ENCODE measurements around the gene UFSP1.

Gene UFSP1

GRCh38 chr7:100896732-100897608, 7.5 kb upstream of the UFSP1 start:
- H3K4me1 ChIP-seq (ENCODE audit: control insufficient read depth in 5 of 5, insufficient read depth in 5 of 5, low read length in 5 of 5), result peaks cover 0 to 32% (median 23%) of the 10 kb centered on the region in 5 donors
- no peaks in the 10 kb centered on the region for H3K36me3 ChIP-seq (ENCODE audit: control insufficient read depth in 5 of 5, insufficient read depth in 5 of 5, low read length in 5 of 5)
- H3K27me3 ChIP-seq (ENCODE audit: control insufficient read depth in 5 of 5, insufficient read depth in 4 of 5, low read length in 5 of 5), result peaks cover 13 to 52% (median 35%) of the 10 kb centered on the region in 5 donors
- no peak overlapping the region for H3K27ac ChIP-seq (ENCODE audit: low read depth, low read length)
- H3K9ac ChIP-seq (ENCODE audit: low read length in 5 of 5), result no peak overlapping the region
- no peaks in the 10 kb centered on the region for H3K9me3 ChIP-seq (ENCODE audit: control insufficient read depth in 5 of 5, low read length in 5 of 5)
- H3K4me3 ChIP-seq (ENCODE audit: low read depth in 1 of 5, low read length in 5 of 5), result peak overlapping the region in 3 of 5 donors; percentile 29 to 59 (median 57)

DNA sequence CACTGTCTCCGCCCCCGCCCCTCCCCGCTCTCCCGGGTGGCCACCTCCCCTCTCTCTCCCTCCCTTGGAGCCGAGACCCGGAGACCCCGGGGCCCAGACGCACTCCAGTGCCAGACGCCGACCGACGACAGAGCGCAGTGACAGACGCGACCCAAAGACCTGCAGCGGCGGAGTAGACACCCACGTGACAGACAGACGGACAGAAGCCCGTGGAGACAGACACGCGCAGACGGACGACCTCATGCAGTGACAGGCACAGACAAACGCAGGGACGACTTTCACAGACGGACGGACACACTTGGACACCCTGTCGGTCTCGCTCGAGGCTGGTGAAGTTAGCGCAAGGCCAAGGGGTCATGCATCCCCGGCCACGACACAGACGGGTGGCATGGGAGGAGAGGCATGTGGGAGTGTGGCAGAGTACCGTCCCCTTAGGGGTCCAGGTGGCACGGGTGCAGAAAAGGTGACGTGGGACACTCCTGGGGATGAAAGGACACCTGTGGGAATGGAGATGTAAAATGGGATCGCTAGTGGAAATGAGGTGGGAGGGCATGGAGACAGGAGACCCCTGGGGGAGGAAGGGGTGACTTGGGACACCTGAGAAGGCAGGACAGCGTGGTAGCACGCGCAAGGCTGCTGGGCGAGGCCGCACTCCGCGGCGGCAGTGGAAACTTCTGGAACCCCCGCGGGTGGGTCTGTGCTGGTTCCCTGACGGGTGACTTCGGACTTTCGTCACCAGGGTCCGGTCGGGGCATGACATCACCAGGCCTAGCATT, 6.6 kb upstream of the UFSP1 start:
- peaks cover 0 to 32% (median 25%) of the 10 kb centered on the region in 5 donors for H3K4me1 ChIP-seq (ENCODE audit: control insufficient read depth in 5 of 5, insufficient read depth in 5 of 5, low read length in 5 of 5)
- peak overlapping the region in 4 of 5 donors; percentile 7 to 59 (median 43) for H3K4me3 ChIP-seq (ENCODE audit: low read depth in 1 of 5, low read length in 5 of 5)
- H3K36me3 ChIP-seq (ENCODE audit: control insufficient read depth in 5 of 5, insufficient read depth in 5 of 5, low read length in 5 of 5), result no peaks in the 10 kb centered on the region
- no peak overlapping the region for H3K9ac ChIP-seq (ENCODE audit: low read length in 5 of 5)
- H3K27ac ChIP-seq (ENCODE audit: low read depth, low read length), result no peak overlapping the region
- H3K27me3 ChIP-seq (ENCODE audit: control insufficient read depth in 5 of 5, insufficient read depth in 4 of 5, low read length in 5 of 5), result peaks cover 13 to 51% (median 36%) of the 10 kb centered on the region in 5 donors
- no peaks in the 10 kb centered on the region for H3K9me3 ChIP-seq (ENCODE audit: control insufficient read depth in 5 of 5, low read length in 5 of 5)

GRCh38 chr7:100895701-100895955, 6.1 kb upstream of the UFSP1 start, which contains the start of gene ACHE:
TSS of gene ACHE (minus strand) at chr7:100895888. CDS start at chr7:100894232, 1,656 bp downstream.
- peaks cover 13 to 46% (median 35%) of the 10 kb centered on the region in 5 donors for H3K27me3 ChIP-seq (ENCODE audit: control insufficient read depth in 5 of 5, insufficient read depth in 4 of 5, low read length in 5 of 5)
- peaks cover 0 to 38% (median 30%) of the 10 kb centered on the region in 5 donors for H3K4me1 ChIP-seq (ENCODE audit: control insufficient read depth in 5 of 5, insufficient read depth in 5 of 5, low read length in 5 of 5)
- H3K36me3 ChIP-seq (ENCODE audit: control insufficient read depth in 5 of 5, insufficient read depth in 5 of 5, low read length in 5 of 5), result no peaks in the 10 kb centered on the region
- no peak within 1 kb of the TSS for H3K27ac ChIP-seq (ENCODE audit: low read depth, low read length)
- H3K4me3 ChIP-seq (ENCODE audit: low read depth in 1 of 5, low read length in 5 of 5), result peak within 1 kb of the TSS; percentile 22 to 59 (median 29)
- H3K9me3 ChIP-seq (ENCODE audit: control insufficient read depth in 5 of 5, low read length in 5 of 5), result no peaks in the 10 kb centered on the region
- H3K9ac ChIP-seq (ENCODE audit: low read length in 5 of 5), result no peak within 1 kb of the TSS

DNA sequence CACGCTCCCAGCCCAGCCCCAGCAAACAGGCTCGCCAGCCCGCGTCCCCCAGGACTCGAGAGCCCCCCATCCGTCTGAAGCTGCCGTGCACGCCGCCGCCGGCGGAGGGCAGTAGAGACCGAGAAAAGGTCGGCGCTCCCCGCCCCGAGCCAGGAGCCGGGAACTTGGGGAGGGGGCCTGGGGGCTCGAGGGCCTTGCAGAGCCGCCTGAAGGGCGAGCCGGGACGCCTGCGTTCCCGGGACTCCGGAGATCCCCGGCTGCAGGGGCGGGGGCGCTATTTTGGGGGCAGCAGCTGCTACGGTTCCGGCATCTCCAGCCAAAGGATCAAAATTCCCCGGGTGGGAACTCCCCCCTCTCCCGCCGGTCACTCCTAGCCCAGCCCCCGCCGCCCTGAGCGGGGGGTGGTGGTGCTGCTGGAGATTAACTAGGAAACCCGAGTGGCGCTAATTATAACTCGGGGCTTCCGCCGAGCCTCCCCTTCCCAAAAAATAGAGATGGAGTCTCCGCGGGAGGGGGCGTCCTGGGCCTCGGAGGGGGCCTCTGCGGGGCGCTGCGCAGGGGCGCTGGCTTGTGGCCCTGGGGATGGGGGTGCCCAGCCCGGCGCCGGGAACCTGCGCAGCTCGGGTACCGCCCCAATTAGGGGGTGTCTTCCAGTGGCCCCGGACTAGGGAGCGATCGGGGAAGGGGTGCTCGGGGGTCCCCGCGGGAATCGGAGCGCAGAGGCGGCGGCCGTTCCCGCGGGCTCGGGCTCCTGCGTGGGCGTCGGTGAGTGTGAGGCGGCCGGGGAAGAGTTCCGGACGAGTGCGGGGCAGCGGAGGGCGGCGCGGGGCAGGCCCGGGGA, 5.6 kb upstream of the UFSP1 start:
- H3K4me3 ChIP-seq (ENCODE audit: low read depth in 1 of 5, low read length in 5 of 5), result peak overlapping the region in 3 of 5 donors; percentile 22 to 51 (median 29)
- H3K36me3 ChIP-seq (ENCODE audit: control insufficient read depth in 5 of 5, insufficient read depth in 5 of 5, low read length in 5 of 5), result no peaks in the 10 kb centered on the region
- H3K27ac ChIP-seq (ENCODE audit: low read depth, low read length), result no peak overlapping the region
- no peaks in the 10 kb centered on the region for H3K9me3 ChIP-seq (ENCODE audit: control insufficient read depth in 5 of 5, low read length in 5 of 5)
- peaks cover 0 to 43% (median 36%) of the 10 kb centered on the region in 5 donors for H3K4me1 ChIP-seq (ENCODE audit: control insufficient read depth in 5 of 5, insufficient read depth in 5 of 5, low read length in 5 of 5)
- peaks cover 13 to 44% (median 35%) of the 10 kb centered on the region in 5 donors for H3K27me3 ChIP-seq (ENCODE audit: control insufficient read depth in 5 of 5, insufficient read depth in 4 of 5, low read length in 5 of 5)
- H3K9ac ChIP-seq (ENCODE audit: low read length in 5 of 5), result no peak overlapping the region

- peaks cover 0 to 49% (median 42%) of the 10 kb centered on the region in 5 donors for H3K4me1 ChIP-seq (ENCODE audit: control insufficient read depth in 5 of 5, insufficient read depth in 5 of 5, low read length in 5 of 5)
- no peaks in the 10 kb centered on the region for H3K36me3 ChIP-seq (ENCODE audit: control insufficient read depth in 5 of 5, insufficient read depth in 5 of 5, low read length in 5 of 5)
- H3K4me3 ChIP-seq (ENCODE audit: low read depth in 1 of 5, low read length in 5 of 5), result no peak overlapping the region
- H3K27ac ChIP-seq (ENCODE audit: low read depth, low read length), result no peak overlapping the region
- H3K9me3 ChIP-seq (ENCODE audit: control insufficient read depth in 5 of 5, low read length in 5 of 5), result no peaks in the 10 kb centered on the region
- H3K27me3 ChIP-seq (ENCODE audit: control insufficient read depth in 5 of 5, insufficient read depth in 4 of 5, low read length in 5 of 5), result peaks cover 13 to 44% (median 35%) of the 10 kb centered on the region in 5 donors
- no peak overlapping the region for H3K9ac ChIP-seq (ENCODE audit: low read length in 5 of 5)
Observed at GRCh38 chr7:100893910-100894721, 4.6 kb upstream of the UFSP1 start.

- Histone ChIP-seq H3K9ac (ENCODE audit: low read length in 5 of 5) (no peak overlapping the region), H3K27me3 (ENCODE audit: control insufficient read depth in 5 of 5, insufficient read depth in 4 of 5, low read length in 5 of 5) (peaks cover 13 to 44% (median 35%) of the 10 kb centered on the region in 5 donors), H3K27ac (ENCODE audit: low read depth, low read length) (no peak overlapping the region), H3K36me3 (ENCODE audit: control insufficient read depth in 5 of 5, insufficient read depth in 5 of 5, low read length in 5 of 5) (peaks cover 0 to 4% (median 3%) of the 10 kb centered on the region in 5 donors), H3K9me3 (ENCODE audit: control insufficient read depth in 5 of 5, low read length in 5 of 5) (no peaks in the 10 kb centered on the region), H3K4me3 (ENCODE audit: low read depth in 1 of 5, low read length in 5 of 5) (no peak overlapping the region), H3K4me1 (ENCODE audit: control insufficient read depth in 5 of 5, insufficient read depth in 5 of 5, low read length in 5 of 5) (peaks cover 0 to 56% (median 49%) of the 10 kb centered on the region in 5 donors)
Observed at GRCh38 chr7:100893318-100893895, 3.9 kb upstream of the UFSP1 start.

DNA sequence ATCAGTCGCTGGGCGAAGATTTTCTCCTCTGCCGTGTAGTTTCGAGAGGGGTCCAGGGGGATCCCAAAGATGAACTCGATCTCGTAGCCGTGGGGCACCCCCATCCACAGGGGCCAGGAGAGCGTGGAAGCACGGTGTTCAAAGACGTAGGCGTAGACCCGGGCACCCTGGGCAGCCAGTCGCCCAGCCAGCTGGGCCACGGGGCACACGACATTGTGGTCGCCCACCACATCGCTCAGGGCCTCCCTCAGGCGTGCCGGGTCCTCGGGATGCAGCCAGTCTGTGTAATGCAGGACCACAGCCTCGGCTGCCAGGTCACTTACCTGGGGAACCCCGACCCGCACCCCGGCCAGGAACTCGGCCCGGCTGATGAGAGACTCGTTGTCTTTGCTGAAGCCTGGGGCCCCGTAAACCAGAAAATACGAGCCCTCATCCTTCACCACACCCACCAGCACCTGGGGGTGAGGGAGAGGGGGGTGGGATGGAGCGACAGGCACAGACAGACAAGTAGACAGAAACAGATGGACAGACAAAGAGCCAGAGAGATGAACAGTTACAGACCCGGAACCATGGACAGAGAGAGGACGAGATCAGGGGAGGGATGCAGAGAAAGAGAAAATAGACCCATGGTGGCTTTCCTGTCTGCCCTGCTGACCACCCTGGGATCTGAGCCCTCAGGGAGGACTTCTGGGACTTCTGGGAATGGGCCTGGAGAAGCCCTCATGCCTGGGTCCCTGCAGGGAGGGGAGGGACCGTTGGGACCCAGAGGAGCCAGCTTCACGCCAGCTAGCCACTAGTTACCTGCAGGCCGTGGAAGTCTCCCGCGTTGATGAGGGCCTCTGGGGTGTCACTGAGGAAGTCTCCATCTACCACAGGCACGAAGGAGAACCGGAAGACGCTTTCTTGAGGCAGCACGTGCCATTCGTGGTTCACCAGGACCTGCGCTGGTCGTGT, 3.1 kb upstream of the UFSP1 start:
- Histone ChIP-seq H3K9me3 (ENCODE audit: control insufficient read depth in 5 of 5, low read length in 5 of 5) (no peaks in the 10 kb centered on the region), H3K27me3 (ENCODE audit: control insufficient read depth in 5 of 5, insufficient read depth in 4 of 5, low read length in 5 of 5) (peaks cover 11 to 41% (median 30%) of the 10 kb centered on the region in 5 donors), H3K36me3 (ENCODE audit: control insufficient read depth in 5 of 5, insufficient read depth in 5 of 5, low read length in 5 of 5) (peaks cover 0 to 12% (median 10%) of the 10 kb centered on the region in 5 donors), H3K9ac (ENCODE audit: low read length in 5 of 5) (no peak overlapping the region), H3K27ac (ENCODE audit: low read depth, low read length) (no peak overlapping the region), H3K4me1 (ENCODE audit: control insufficient read depth in 5 of 5, insufficient read depth in 5 of 5, low read length in 5 of 5) (peaks cover 1 to 64% (median 56%) of the 10 kb centered on the region in 5 donors), H3K4me3 (ENCODE audit: low read depth in 1 of 5, low read length in 5 of 5) (no peak overlapping the region)

DNA sequence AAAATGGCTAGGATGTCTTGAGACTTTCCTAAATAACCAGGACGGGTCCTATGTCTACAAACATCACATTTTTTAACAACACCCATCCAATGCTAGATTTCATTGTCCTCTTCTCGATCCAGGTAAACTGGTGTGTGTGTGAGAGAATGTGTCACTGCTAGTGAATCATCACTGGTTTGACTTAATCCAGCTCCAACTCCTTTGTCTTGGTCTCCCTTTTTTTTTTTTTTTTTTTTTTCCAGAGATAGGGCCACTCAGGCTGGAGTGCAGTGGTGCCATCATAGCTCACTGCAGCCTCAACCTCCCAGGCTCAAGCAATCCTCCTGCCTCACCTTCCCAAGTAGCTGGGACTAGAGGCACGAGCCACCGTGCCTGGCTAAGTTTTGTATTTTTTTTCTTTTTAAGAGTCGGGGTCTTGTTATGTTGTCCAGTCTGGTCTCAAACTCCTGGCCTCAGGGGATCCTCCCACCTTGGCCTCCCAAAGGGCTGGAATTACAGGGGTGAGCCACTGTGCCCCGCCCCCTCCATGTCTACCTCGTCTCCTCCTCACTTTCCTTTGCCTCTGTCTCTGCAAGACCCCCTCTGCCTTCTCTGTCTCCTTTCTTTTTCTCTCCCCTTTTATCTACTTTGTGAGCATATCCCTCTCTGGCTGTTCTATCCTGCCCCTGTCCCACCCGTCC, 2.2 kb upstream of the UFSP1 start:
- Histone ChIP-seq H3K27ac (ENCODE audit: low read depth, low read length) (no peak overlapping the region), H3K36me3 (ENCODE audit: control insufficient read depth in 5 of 5, insufficient read depth in 5 of 5, low read length in 5 of 5) (peaks cover 0 to 21% (median 20%) of the 10 kb centered on the region in 5 donors), H3K4me3 (ENCODE audit: low read depth in 1 of 5, low read length in 5 of 5) (no peak overlapping the region), H3K9ac (ENCODE audit: low read length in 5 of 5) (no peak overlapping the region), H3K4me1 (ENCODE audit: control insufficient read depth in 5 of 5, insufficient read depth in 5 of 5, low read length in 5 of 5) (peaks cover 1 to 66% (median 59%) of the 10 kb centered on the region in 5 donors), H3K27me3 (ENCODE audit: control insufficient read depth in 5 of 5, insufficient read depth in 4 of 5, low read length in 5 of 5) (peaks cover 10 to 36% (median 27%) of the 10 kb centered on the region in 5 donors), H3K9me3 (ENCODE audit: control insufficient read depth in 5 of 5, low read length in 5 of 5) (no peaks in the 10 kb centered on the region)

Data from subcutaneous abdominal adipose tissue (tissue), 5 donors.